ENCODE results near the gene DENND5B.

The DENND5B gene

DNA sequence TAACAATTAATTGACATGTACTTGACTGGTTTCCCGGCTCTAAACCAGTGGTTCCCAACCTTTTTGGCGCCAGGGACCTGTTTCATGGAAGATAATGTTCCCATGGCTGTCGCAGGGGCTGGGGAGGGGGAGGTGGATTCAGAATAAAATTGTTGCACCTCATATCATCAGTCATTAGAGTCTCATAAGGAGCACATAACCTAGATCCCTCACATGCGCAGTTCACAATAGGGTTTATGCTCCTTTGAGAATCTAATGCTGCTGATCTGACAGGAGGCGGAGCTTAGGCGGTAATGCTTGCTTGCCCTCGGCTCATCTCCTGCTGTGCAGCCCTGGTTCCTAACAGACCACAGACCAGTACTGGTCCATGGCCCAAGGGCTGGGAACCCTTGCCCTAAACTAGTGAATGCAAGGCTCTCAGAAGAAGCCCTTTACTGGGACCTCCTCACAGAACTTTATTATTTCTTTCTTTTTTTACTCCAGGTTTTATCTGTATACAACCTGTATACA, 178.6 kb downstream of the DENND5B start:
- no peak overlapping the region for H4K91ac ChIP-seq (ENCODE audit: low read depth, low read length)
- no peak overlapping the region for H3K14ac ChIP-seq (ENCODE audit: low read length)
- no peak overlapping the region for H2BK12ac ChIP-seq (ENCODE audit: low read length)
- no peaks in the 10 kb centered on the region for H3K79me2 ChIP-seq (ENCODE audit: control insufficient read depth, insufficient read depth, low read length, poor library complexity)
- no peak overlapping the region for H4K12ac ChIP-seq (ENCODE audit: low read depth, low read length)
- H3K23ac ChIP-seq (ENCODE audit: low read length) = no peak overlapping the region
- no peak overlapping the region for H2AFZ ChIP-seq (ENCODE audit: insufficient read depth, low read length, poor library complexity)
- peaks cover 4 to 8% of the 10 kb centered on the region in 2 experiments for H3K36me3 ChIP-seq (ENCODE audit: control insufficient read depth in 1 of 2, insufficient read depth in 2 of 2, low read length in 2 of 2)
- H3K9me3 ChIP-seq (ENCODE audit: insufficient read depth, low read depth, low read length) = no peaks in the 10 kb centered on the region
- no peak overlapping the region for H2BK120ac ChIP-seq (ENCODE audit: insufficient read depth, low read length, poor library complexity)
- H3K4me3 ChIP-seq (ENCODE audit: low read depth, low read length) = no peak overlapping the region
- H3K4ac ChIP-seq (ENCODE audit: low read depth, low read length) = no peak overlapping the region
- DNase-seq = no peak
- no peak overlapping the region for H3K27ac ChIP-seq (ENCODE audit: low read depth, low read length)
- no peaks in the 10 kb centered on the region for H3K27me3 ChIP-seq (ENCODE audit: insufficient read depth, low read length)
- H4K8ac ChIP-seq (ENCODE audit: low read depth, low read length) = no peak overlapping the region
- H2AK5ac ChIP-seq (ENCODE audit: low read length) = no peak overlapping the region
- no peaks in the 10 kb centered on the region for H3K79me1 ChIP-seq (ENCODE audit: low read length)
- H2BK5ac ChIP-seq (ENCODE audit: low read depth, low read length, poor library complexity) = no peak overlapping the region
- H3K18ac ChIP-seq (ENCODE audit: low read length) = no peak overlapping the region
- no peak overlapping the region for H3K9ac ChIP-seq (ENCODE audit: low read length)
- H3K4me2 ChIP-seq (ENCODE audit: low read length) = no peak overlapping the region
- WGBS (ENCODE audit: extremely low coverage, insufficient coverage, insufficient read length) = no CpG with 5 or more reads among the region's 7 CpGs
- no peaks in the 10 kb centered on the region for H3K4me1 ChIP-seq (ENCODE audit: control insufficient read depth in 1 of 2, insufficient read depth in 2 of 2, low read length in 2 of 2)

DNA sequence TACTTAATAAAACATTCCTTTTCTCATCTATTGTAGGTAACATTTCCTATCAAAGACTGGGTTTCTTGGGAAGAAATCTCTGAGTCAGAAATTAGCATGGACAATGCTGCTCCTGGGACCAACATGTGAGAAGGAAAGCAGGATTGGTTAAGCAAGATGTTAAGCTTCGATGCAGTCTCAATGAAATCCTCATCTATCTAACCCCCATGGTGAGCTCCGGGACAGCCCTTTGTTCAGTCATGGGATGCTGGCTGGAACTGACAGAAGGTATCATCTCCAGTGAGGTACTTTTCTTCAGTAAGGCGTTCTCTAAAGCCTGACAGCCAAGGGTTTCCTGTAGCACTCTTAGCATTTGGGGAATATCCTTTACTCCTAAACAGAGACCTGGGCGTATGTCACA, 182.2 kb downstream of the DENND5B start:
- H3K4me1 ChIP-seq (ENCODE audit: control insufficient read depth in 1 of 2, insufficient read depth in 2 of 2, low read length in 2 of 2) = no peaks in the 10 kb centered on the region
- no peak overlapping the region for H2BK120ac ChIP-seq (ENCODE audit: insufficient read depth, low read length, poor library complexity)
- H3K18ac ChIP-seq (ENCODE audit: low read length) = no peak overlapping the region
- no CpG with 5 or more reads among the region's 4 CpGs for WGBS (ENCODE audit: extremely low coverage, insufficient coverage, insufficient read length)
- no peak overlapping the region for H3K4me2 ChIP-seq (ENCODE audit: low read length)
- H4K12ac ChIP-seq (ENCODE audit: low read depth, low read length) = no peak overlapping the region
- no peak overlapping the region for H3K23ac ChIP-seq (ENCODE audit: low read length)
- no peak overlapping the region for H3K9ac ChIP-seq (ENCODE audit: low read length)
- no peak for DNase-seq
- H3K14ac ChIP-seq (ENCODE audit: low read length) = no peak overlapping the region
- no peak overlapping the region for H3K4ac ChIP-seq (ENCODE audit: low read depth, low read length)
- H3K27me3 ChIP-seq (ENCODE audit: insufficient read depth, low read length) = no peaks in the 10 kb centered on the region
- H3K79me2 ChIP-seq (ENCODE audit: control insufficient read depth, insufficient read depth, low read length, poor library complexity) = no peaks in the 10 kb centered on the region
- H2BK5ac ChIP-seq (ENCODE audit: low read depth, low read length, poor library complexity) = no peak overlapping the region
- H4K8ac ChIP-seq (ENCODE audit: low read depth, low read length) = no peak overlapping the region
- no peak overlapping the region for H2BK12ac ChIP-seq (ENCODE audit: low read length)
- H4K91ac ChIP-seq (ENCODE audit: low read depth, low read length) = no peak overlapping the region
- H3K27ac ChIP-seq (ENCODE audit: low read depth, low read length) = no peak overlapping the region
- no peak overlapping the region for H3K4me3 ChIP-seq (ENCODE audit: low read depth, low read length)
- no peak overlapping the region for H2AFZ ChIP-seq (ENCODE audit: insufficient read depth, low read length, poor library complexity)
- H3K36me3 ChIP-seq (ENCODE audit: control insufficient read depth in 1 of 2, insufficient read depth in 2 of 2, low read length in 2 of 2) = peaks cover 4 to 8% of the 10 kb centered on the region in 2 experiments
- H2AK5ac ChIP-seq (ENCODE audit: low read length) = no peak overlapping the region
- no peaks in the 10 kb centered on the region for H3K79me1 ChIP-seq (ENCODE audit: low read length)
- no peaks in the 10 kb centered on the region for H3K9me3 ChIP-seq (ENCODE audit: insufficient read depth, low read depth, low read length)

DNA sequence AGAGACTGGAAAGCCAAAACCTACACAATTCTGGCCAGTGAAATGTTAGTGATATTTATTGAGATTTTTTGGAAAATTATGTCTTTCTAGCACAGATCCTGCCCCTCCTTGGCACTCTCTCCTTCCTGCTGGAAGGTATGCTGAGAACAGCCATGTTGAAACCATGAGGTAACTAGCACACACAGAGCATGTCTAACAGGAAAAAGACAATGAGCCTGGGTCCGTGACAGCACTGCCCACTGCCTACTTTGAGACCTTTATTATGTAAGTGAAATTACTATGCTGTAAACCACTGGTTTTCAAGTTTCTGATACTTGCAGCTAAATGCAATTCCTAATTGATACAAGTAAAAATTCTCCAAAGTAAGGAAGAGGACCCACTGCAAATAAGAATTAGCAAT, 183.4 kb downstream of the DENND5B start:
- no CpG with 5 or more reads among the region's 1 CpG for WGBS (ENCODE audit: extremely low coverage, insufficient coverage, insufficient read length)

DNA sequence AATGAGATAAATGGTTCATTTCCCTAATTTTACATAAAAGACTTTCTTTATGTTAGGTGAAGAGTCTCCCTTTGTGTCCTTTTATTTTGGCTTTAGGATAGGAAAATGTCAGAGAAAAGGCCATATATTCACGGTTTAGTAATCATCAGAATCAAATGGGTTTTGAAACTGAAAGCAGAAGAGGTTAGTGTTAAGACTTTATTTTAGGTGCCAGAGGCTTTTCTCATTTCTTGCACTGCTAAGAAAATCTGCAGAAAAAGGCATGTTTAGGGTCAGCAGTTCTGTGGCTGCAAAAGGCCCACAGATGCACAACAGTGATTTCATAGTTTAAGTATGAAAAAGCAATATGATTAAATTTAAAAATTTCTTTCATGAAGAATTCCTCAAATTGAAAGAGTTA, 184.6 kb downstream of the DENND5B start:
- H3K27ac ChIP-seq (ENCODE audit: low read depth, low read length) = no peak overlapping the region
- peaks cover 0 to 4% of the 10 kb centered on the region in 2 experiments for H3K36me3 ChIP-seq (ENCODE audit: control insufficient read depth in 1 of 2, insufficient read depth in 2 of 2, low read length in 2 of 2)
- no peak overlapping the region for H2BK5ac ChIP-seq (ENCODE audit: low read depth, low read length, poor library complexity)
- H3K4me2 ChIP-seq (ENCODE audit: low read length) = no peak overlapping the region
- no peak overlapping the region for H2AK5ac ChIP-seq (ENCODE audit: low read length)
- H3K14ac ChIP-seq (ENCODE audit: low read length) = no peak overlapping the region
- no peaks in the 10 kb centered on the region for H3K27me3 ChIP-seq (ENCODE audit: insufficient read depth, low read length)
- no peak overlapping the region for H3K4me3 ChIP-seq (ENCODE audit: low read depth, low read length)
- no peak overlapping the region for H4K91ac ChIP-seq (ENCODE audit: low read depth, low read length)
- no peak overlapping the region for H2BK120ac ChIP-seq (ENCODE audit: insufficient read depth, low read length, poor library complexity)
- no peaks in the 10 kb centered on the region for H3K79me1 ChIP-seq (ENCODE audit: low read length)
- no peak overlapping the region for H3K23ac ChIP-seq (ENCODE audit: low read length)
- H2AFZ ChIP-seq (ENCODE audit: insufficient read depth, low read length, poor library complexity) = no peak overlapping the region
- H4K12ac ChIP-seq (ENCODE audit: low read depth, low read length) = no peak overlapping the region
- no peak overlapping the region for H3K18ac ChIP-seq (ENCODE audit: low read length)
- H3K4me1 ChIP-seq (ENCODE audit: control insufficient read depth in 1 of 2, insufficient read depth in 2 of 2, low read length in 2 of 2) = no peaks in the 10 kb centered on the region
- no peaks in the 10 kb centered on the region for H3K79me2 ChIP-seq (ENCODE audit: control insufficient read depth, insufficient read depth, low read length, poor library complexity)
- no peak overlapping the region for H3K9ac ChIP-seq (ENCODE audit: low read length)
- H2BK12ac ChIP-seq (ENCODE audit: low read length) = no peak overlapping the region
- DNase-seq = no peak
- no CpG with 5 or more reads among the region's 1 CpG for WGBS (ENCODE audit: extremely low coverage, insufficient coverage, insufficient read length)
- no peaks in the 10 kb centered on the region for H3K9me3 ChIP-seq (ENCODE audit: insufficient read depth, low read depth, low read length)
- no peak overlapping the region for H4K8ac ChIP-seq (ENCODE audit: low read depth, low read length)
- no peak overlapping the region for H3K4ac ChIP-seq (ENCODE audit: low read depth, low read length)

More for the DNA sequence above, 183.4 kb downstream of the DENND5B start:
- Histone ChIP-seq H3K4me3 (ENCODE audit: low read depth, low read length) (no peak overlapping the region), H3K4me1 (ENCODE audit: control insufficient read depth in 1 of 2, insufficient read depth in 2 of 2, low read length in 2 of 2) (no peaks in the 10 kb centered on the region), H3K9me3 (ENCODE audit: insufficient read depth, low read depth, low read length) (no peaks in the 10 kb centered on the region), H4K8ac (ENCODE audit: low read depth, low read length) (no peak overlapping the region), H2AFZ (ENCODE audit: insufficient read depth, low read length, poor library complexity) (no peak overlapping the region), H4K12ac (ENCODE audit: low read depth, low read length) (no peak overlapping the region), H3K27me3 (ENCODE audit: insufficient read depth, low read length) (no peaks in the 10 kb centered on the region), H3K27ac (ENCODE audit: low read depth, low read length) (no peak overlapping the region), H4K91ac (ENCODE audit: low read depth, low read length) (no peak overlapping the region), H2AK5ac (ENCODE audit: low read length) (no peak overlapping the region), H3K14ac (ENCODE audit: low read length) (no peak overlapping the region), H3K4me2 (ENCODE audit: low read length) (no peak overlapping the region), H3K36me3 (ENCODE audit: control insufficient read depth in 1 of 2, insufficient read depth in 2 of 2, low read length in 2 of 2) (peaks cover 0 to 8% of the 10 kb centered on the region in 2 experiments), H3K79me2 (ENCODE audit: control insufficient read depth, insufficient read depth, low read length, poor library complexity) (no peaks in the 10 kb centered on the region), H3K79me1 (ENCODE audit: low read length) (no peaks in the 10 kb centered on the region), H3K18ac (ENCODE audit: low read length) (no peak overlapping the region), H2BK12ac (ENCODE audit: low read length) (no peak overlapping the region), H3K9ac (ENCODE audit: low read length) (no peak overlapping the region), H2BK120ac (ENCODE audit: insufficient read depth, low read length, poor library complexity) (no peak overlapping the region), H2BK5ac (ENCODE audit: low read depth, low read length, poor library complexity) (no peak overlapping the region), H3K4ac (ENCODE audit: low read depth, low read length) (no peak overlapping the region), H3K23ac (ENCODE audit: low read length) (no peak overlapping the region)
- DNase-seq = no peak
